GM19351 (cell line): ENCODE results near the gene ZBED4.
A peak's percentile ranks its signal among the peaks of the same experiment; 100 is the strongest.

Source experiments
- ATAC-seq: cut with Tn5 transposase; IDR thresholded peaks from one replicate; pipeline ENCODE4 v1.9.1; 2021; ENCODE audit warnings: mild to moderate bottlenecking, moderate library complexity; ENCODE audit not compliant: unreplicated experiment

ZBED4 gene

GRCh38 chr22:49934160-49934890 lies 80.7 kb downstream of the ZBED4 start:
- no peak for ATAC-seq

GRCh38 chr22:49934891-49935557 lies 81.4 kb downstream of the ZBED4 start:
- no peak for ATAC-seq

- no peak for ATAC-seq
Measured at GRCh38 chr22:49935561-49935960, 81.9 kb downstream of the ZBED4 start.

- ATAC-seq: peak; percentile 72
Measured at GRCh38 chr22:49936018-49936972, 82.7 kb downstream of the ZBED4 start.

GRCh38 chr22:49936973-49937757 lies 83.5 kb downstream of the ZBED4 start:
- no peak for ATAC-seq

- ATAC-seq: no peak
Measured at GRCh38 chr22:49937758-49938564, 84.3 kb downstream of the ZBED4 start.

- no peak for ATAC-seq
Measured at GRCh38 chr22:49938565-49939136, 85.0 kb downstream of the ZBED4 start.
